ENCODE measurements around the gene XKR7. TPM values are rescaled to one million over a fixed set of nuclear protein-coding genes. Genes with fewer than 3 reads are reported as not detected.
"Not testable (repeated sequence)": the region's sequence is repeated elsewhere in the genome, so short reads cannot be mapped to it uniquely, and the experiment has no call there.

Gene XKR7, protein sequence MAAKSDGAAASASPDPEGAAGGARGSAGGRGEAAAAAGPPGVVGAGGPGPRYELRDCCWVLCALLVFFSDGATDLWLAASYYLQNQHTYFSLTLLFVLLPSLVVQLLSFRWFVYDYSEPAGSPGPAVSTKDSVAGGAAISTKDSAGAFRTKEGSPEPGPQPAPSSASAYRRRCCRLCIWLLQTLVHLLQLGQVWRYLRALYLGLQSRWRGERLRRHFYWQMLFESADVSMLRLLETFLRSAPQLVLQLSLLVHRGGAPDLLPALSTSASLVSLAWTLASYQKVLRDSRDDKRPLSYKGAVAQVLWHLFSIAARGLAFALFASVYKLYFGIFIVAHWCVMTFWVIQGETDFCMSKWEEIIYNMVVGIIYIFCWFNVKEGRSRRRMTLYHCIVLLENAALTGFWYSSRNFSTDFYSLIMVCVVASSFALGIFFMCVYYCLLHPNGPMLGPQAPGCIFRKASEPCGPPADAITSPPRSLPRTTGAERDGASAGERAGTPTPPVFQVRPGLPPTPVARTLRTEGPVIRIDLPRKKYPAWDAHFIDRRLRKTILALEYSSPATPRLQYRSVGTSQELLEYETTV
- 0.35 TPM for polyA plus RNA-seq (ENCODE audit: insufficient read length)
- long read RNA-seq, donor 1: 0 reads
- long read RNA-seq, donor 2: 0 reads
- long read RNA-seq, donor 3: 0 reads
- long read RNA-seq, donor 4: 0 reads
- long read RNA-seq, donor 5: 0 reads
- long read RNA-seq, donor 6: 0 reads
- long read RNA-seq, donor 7: 0 reads
- long read RNA-seq, donor 8: 0 reads

DNA sequence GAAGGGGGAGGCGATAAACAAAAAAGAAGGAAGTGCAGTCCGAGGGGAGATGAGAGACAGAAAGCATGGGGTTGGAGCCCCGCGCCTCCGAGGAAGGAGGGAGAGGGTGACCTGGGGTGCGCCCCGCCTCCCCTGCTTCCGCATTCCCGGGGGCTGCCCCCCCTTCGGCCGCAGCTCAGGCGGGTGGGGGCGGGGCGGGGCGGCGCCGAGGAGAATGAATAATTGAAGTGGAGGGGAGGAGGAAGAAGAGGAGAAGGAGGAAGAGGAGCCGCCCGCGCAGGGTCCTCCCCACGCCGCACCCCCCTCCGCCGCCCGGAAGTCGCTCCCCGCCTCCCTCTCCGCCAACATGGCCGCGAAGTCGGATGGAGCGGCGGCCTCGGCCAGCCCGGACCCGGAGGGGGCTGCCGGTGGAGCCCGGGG is at the start of gene XKR7:
Gene XKR7, plus strand, starts transcription at position 322 of the 420 bp plus-strand sequence. Its CDS starts 25 bp downstream, at position 347.
- DNase-seq: no peak

DNA sequence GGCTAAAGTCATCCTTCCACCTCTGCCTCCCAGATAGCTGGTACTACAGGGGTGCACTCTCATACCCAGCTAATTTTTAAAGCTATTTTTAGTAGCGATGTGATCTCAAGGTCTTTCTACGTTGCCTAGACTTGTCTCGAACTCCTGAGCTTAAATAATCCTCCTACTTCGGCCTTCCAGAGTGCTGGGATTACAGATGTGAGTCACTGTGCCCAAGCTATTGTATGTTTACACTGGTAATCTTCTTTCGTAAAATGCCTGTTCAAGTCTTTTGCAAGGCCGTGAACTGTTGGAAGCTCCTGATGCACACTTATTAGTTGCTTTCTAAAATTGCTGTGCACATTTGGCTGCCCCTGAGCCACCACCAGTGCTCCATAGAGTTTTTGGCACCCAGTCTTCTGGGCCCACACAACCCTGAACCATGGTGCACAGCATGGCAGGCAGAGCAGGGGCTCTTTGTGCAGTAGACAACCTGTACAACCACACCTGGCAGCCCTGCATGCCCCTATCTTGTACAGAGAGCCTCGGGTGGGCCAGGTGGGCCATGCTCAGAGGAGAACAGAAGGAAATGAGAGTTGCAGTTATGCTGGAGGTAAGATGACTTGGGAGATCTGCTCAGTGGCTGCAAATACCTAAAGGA is 49.4 kb upstream of the XKR7 start:
- no peak for DNase-seq

DNA sequence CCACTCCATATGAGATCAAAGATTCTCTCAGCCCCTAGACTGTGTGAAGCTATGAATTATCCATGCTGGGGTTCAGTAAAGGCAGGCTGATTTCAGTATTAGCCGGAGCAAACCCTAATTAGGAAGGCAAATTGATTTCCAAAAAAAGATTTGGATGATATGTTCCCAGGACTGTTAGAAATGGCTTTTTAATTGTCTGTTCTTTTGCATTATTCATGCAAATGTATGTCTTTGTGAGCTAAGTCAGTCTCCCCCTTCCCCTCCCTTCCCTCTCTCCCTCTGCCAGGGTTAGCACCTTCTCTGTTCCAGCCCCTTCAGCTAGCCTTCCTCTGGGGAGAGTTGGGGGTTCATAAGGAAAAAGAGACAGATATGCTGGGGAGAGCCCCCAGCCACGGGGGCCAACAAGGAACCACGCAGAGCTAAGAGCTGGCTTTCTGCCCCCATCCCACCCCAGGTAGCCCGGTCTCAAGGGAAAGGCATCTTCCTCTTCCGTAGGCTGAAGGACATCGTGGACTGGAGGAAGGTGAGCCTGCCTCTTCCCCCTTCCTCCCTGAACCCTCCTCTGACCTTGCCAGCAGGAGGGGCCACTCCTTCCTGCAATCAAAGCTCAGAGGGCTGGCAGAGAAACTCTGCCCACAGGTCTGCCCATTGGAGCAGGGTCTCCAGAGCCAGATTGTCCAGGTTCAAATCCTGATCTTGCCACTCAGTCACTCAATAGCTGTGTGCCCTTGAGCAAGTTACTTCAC is 48.4 kb upstream of the XKR7 start:
- no peak for DNase-seq

DNA sequence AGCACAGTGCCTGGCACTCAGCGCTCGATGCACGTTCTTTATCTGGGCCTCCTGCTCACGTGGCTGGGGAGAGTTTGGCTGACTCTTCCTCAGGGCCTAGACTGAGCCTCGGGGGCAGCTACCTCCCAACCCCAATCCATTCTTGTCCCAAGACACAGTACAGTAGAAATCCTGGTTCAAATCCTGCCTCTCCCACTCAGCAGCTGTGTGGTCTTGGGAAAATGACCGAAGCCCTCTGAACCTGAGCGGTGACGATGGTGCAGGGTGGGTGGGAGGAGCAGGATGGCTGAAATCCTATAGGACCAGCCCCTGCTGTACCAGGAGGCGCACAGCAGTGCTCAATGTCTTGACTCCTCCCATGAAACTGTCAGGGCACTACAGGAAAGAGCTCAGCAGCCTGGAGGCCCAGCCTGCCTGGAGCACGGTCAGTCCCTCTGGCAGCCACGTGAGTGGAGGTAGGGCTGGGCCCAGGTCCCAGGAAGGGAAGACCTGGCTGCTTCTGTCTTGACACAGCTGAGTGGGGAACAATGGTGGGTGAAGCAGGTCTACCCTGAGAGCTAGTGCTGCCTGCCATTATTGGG is 47.6 kb upstream of the XKR7 start:
- no peak for DNase-seq

DNA sequence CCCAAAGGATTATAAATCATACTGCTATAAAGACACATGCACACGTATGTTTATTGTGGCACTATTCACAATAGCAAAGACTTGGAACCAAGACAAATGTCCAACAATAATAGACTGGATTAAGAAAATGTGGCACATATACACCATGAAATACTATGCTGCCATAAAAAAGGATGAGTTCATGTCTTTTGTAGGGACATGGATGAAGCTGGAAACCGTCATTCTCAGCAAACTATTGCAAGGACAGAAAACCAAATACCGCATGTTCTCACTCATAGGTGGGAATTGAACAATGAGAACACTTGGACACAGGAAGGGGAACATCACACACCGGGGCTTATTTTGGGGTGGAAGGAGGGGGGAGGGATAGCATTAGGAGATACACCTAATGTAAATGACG is 46.5 kb upstream of the XKR7 start:
- DNase-seq: not testable (repeated sequence)

DNA sequence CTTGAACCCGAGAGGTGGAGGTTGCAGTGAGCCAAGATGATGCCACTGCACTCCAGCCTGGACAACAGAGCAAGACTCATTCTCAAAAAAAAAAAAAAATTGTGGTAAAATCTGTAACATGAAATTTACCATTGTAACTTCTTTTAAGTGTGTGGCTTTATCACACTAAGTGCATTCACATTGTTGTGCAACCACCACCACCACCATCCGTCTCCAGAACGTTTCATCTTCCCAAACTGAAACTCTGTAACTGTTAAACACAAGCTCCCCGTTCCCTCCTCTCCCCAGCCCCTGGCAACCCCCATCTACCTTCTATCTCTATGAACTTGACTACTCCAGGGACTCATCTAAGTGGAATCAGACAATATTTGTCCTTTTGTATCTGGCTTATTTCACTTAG is 45.8 kb upstream of the XKR7 start:
- DNase-seq: no peak

DNA sequence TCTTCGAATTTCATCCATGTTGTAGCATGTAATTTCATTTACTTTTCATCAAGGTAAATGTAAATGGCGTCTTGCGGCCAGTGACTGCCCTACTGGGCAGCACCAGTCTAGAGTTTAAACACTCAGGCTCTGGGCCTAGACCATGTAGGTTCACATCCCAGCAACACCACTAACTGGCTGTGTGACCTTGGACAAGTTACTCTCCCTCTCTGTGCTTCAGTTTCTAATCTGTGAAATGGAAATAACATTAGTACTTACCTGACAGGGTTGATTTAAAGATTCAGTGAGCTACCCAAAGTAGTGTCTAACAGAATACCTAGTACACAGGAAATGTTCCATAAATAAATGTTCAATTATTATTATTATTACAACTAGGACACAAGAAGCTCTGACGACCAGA is 45.4 kb upstream of the XKR7 start:
- DNase-seq: no peak

DNA sequence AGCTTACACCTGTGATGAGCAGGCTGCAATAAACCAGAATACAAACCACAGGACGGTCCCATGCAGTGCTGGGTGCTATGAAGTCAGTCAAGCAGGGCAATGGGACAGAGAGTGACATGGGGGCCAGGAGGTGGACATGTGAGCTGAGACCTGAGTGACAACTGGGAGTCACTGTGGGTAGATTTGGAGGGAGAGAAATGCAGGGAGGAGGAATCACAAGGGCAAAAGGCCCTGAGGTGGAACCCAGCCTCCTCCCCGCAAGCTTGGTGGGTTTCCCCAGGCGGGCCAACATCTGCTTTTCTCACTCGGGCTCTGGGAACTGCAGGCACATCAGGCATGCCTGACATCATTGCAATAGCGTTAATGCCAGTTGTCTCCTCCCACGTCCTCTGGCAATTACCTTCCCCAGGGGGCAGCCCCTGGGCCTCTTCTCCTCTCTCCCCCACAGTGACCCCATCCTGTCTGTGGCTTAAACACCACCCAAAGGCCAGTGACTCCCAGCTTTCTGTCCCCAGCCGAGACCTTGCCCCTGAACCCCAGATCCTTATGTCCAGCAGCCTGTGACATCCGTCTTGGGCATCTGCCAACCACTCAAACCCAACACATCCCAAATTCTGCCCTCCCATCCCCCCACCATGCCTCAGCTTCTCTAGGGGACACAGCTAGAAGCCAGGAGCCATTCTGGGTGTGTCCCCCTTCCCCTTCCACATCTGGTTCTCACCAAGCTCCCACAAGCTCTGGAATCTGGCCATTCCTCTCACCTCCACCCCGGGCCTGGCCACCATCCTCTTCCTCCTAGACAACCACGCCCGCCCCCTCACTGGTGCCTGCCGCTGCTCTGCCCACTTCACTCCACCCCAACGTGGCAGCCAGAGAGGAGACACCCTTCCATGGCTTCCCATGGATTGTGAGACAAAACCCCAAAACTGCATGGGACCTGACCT is 44.3 kb upstream of the XKR7 start:
- DNase-seq: peak; percentile 15

DNA sequence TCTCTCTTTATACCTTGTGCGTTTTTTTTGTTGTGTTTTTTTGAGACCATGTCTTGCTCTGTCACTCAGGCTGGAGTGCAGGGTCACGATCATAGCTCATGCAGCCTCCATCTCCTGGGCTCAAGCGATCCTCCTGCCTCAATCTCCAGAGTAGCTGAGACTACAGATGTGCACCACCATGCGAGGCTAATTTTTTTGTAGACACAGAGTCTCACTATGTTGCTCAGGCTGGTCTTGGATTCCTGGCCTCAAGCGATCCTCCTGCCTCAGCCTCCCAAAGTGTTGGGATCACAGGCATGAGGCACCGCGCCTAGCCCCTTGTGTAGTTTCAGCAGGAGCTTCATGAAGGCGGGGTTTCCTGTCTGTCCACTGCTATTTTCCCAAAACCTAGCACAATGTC is 43.4 kb upstream of the XKR7 start:
- DNase-seq: no peak

DNA sequence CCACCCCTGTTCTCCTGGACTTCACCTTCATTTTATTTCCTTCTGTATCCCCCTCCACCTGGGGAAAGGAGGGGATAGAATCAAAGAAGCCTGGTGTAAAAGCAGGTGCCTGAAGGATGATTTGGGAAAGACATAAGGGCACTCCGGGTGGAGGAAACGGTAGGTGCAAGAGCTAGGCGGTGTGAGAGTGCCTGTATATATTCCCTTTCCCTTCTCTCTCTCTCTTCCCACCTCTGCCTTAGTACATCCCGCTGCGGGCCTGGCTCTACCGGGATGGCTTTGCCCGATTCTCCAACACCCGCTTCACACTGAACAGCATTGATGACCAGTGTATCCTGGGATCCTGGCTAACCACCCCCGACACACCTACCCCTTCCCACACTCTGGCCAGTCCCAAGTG is 42.3 kb upstream of the XKR7 start:
- no peak for DNase-seq

DNA sequence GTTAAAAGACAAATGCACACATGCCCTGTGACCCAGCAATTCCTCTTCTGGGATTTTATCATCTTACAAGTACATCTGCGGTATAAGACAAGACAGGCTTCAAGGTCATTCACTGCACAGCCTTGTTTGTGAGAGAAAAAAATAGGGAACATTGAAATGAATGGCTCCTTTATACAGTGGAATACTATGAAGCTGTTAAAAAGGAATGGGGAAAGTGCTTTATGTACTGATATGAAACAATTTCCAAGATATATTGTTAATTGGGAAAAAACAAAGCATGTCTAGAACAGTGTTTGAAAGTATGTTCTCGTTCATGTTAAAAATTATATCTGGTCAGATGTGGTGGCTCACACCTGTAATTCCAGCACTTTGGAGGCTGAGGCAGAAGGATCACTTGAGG is 41.5 kb upstream of the XKR7 start:
- no peak for DNase-seq

DNA sequence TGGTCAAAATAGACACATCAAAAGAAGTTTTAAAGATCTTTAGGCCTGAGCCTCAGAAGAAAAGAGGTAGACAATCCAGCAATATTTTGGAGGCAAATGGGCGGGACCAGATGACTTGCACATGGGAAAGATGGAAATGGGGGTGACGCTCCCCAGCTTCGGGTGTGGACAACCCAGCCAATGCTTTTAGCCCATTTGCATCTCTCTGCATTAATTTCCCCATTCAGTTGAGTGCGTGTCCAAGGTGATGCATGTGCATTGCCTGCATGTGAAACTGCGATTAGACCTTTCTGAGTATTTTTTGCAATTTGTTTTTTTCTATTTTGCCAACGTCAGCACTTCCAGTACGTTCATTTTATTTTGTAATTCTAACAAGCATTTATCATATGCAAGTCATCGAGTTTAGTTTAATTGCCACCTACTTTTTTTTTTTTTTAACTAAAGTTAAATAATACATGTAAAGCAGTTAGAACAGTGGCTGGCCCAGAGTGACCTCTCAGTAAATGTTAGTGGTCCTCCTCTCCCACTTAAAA is 40.3 kb upstream of the XKR7 start:
- no peak for DNase-seq

DNA sequence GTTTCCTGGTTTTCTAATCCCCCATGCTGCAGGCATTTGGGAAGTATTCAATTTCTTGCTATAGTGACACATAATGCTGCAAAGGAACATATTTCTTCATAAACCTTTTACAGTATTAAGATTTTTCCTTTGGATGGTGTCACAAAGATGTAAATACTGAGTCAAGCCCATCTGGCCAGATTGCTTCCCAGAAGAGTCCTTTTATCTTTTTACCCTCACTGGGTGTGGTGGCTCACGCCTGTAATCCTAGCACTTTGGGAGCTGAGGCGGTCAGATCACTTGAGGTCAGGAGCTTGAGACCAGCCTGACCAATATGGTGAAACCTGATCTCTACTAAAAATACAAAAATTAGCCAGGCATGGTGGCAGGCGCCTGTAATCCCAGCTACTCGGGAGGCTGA is 38.3 kb upstream of the XKR7 start:
- not testable (repeated sequence) for DNase-seq

DNA sequence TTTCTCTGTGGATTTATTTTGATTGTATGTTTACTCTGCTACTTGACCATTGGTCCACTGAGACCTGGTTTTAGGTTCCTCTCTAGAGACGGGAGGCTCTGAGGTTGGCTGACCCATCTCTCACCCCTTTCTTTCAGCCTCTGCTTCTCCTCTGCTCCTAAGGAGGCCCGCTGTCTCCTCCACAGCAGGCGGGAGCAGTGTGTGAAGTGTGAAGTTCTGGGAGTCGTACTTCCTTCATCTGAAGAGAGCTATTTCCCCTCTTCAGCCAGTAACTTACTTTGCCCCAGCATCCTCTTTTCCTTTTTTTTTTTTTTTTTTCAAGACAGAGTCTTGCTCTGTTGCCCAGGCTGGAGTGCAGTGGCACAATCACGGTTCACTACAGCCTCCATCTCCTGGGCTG is 37.2 kb upstream of the XKR7 start:
- DNase-seq: no peak

DNA sequence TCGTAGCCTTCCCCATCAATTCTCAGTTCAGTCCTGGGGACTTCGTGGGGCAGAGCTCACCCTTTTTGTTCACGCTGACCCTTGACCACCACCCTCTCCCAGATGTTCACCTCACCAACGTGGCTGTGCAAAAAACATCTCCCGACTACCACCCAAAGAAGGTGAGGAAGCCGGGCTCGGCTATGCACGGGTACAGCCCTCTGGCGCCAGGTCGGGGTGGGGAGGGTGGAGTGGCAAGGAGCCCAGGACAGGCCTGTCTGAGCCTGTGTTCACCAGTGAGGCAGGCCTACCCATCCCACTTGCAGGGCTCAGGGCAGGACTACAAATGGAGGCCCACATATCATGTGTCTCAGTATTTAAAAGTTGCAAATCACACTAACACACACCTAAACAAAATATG is 34.3 kb upstream of the XKR7 start:
- DNase-seq: no peak

DNA sequence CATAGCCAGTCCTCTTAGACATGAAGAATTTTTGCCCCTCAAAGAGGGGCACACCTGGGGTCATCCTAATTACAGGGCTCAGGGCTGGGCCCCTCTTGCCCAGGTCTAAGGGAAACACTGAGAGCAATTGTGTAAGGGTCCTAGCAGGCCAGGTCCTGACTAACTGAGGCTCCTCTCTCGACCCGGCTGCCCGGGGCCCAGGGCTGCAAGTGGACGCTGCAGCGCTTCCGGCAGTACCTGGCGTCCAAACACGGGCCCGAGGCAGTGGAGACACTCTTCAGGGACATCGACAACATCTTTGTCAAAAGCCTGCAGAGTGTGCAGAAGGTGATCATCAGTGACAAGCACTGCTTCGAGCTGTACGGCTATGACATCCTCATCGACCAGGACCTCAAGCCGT is 33.5 kb upstream of the XKR7 start:
- DNase-seq: no peak

DNA sequence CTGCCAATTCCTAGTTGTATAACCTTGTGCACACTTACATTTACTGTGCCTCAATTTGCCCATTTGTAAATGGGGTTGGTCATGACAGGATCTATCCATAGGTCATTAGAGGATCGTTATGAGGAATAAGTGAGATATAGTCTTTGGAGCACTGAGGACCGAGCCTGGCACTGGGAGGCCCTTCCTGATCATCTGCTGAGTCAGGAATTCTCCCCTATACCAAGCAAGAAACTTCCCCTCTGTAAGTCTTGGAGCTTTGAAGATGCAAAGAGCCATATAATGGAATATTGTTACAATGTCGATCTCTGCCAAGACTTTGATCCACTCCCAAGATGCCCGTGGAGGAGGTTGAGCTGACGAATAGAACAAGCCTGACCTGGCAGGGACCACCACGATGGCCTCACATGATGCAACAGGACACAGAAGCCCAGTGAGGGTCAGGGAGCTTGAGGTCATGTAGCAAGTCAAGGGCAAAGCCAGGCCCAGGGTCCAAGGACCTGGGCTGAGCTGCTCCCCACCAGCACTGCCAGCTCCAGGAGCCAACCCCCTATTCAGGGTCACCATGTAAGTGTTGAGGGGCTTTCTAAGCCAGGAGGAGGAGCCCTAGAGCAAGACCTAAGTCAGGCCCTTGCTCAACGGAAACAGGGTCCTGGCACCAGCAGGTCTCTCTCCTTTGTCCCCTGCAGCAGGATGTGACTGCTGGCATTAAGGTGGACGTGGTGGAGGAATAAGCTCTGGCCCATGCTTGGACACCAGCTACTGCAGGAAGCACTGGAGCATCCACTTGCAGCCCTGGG is 32.8 kb upstream of the XKR7 start:
- no peak for DNase-seq

DNA sequence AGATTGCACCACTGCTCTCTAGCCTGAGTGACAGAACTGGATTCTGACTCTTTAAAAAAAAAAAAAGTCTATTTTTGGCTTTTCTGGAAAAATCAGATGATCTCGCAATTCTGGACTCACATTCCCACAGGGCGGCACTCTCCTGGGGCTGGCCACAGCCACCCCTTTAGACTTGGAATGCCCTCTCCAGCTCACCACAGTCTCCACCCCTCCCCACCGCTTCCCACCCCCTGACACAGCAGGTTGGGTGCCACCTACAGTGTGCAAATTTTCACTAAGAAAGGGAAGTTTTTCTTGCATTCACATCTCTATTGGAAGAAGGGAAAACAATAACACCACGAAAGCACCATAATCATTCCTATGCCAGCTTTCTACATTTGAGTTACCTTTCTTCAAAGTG is 31.5 kb upstream of the XKR7 start:
- DNase-seq: no peak

DNA sequence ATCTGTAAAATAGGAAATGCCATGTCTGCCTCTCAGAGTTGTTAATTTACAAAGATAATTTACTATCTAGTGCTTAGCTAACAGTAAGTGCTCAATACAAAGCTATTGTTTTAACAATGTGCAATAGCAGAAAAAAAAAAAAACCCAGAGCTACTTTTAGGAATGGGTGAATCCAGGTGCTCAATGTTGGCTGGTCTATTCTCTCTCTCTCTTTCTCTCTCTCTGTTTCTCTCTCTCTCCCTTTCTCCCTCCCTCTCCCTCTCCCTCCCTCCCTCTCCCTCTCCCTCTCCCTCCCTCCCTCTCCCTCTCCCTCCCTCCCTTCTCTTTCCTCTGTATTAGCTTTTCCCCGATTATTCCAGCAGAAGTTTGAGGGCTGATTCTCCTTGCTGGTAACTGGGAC is 30.1 kb upstream of the XKR7 start:
- no peak for DNase-seq

DNA sequence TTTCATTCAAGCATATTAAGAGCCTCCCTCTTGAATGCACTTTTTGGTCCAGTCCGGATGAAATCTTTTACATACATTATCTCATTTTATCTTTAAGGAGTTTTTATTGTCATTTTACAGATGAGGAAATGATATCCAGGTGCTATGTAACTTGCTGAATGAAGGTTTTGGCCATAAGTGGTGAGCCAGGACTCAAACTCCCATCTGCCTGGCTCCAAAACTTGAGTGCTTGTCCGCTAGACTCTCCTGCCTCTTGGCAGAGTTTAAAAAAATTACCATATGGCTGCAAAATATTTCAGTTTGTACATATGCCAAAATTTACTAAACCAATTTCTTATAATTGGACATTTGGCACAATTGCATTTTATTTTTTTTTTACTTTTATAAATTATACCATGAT is 28.3 kb upstream of the XKR7 start:
- DNase-seq: no peak

All from left kidney (tissue), 8 donors.